OCI-LY7 (cell line): ENCODE measurements around the gene USP24.

Experiments used
- CTCF ChIP-seq: fragments of 200-600 bp; sonication (generic); conservative IDR thresholded peaks from 2 replicates; pipeline ENCODE4 v1.5.1; 2014; ENCODE audit warnings: mild to moderate bottlenecking, antibody characterized with exemption, low read length, moderate library complexity, mixed read lengths
- EZH2phosphoT487 ChIP-seq: fragments of 200-600 bp; sonication (generic); IDR thresholded peaks from 2 replicates; pipeline ENCODE4 v1.6.1; 2018; ENCODE audit warnings: low read depth, borderline replicate concordance, mild to moderate bottlenecking, mixed run types, antibody characterized with exemption, low read length, moderate library complexity, mixed read lengths

- TF ChIP-seq CTCF = no peak
- TF ChIP-seq EZH2phosphoT487 = no peak
Observed at GRCh38 chr1:55059302-55060132, 155.6 kb downstream of the USP24 start.
